HCT116 (cell line): Measurements from ENCODE around the gene TSPO. TPM values are rescaled to one million over a fixed set of nuclear protein-coding genes. Genes with fewer than 3 reads are reported as not detected.

Experiments used
- ATAC-seq: fragments of 200-7000 bp; cut with Tn5 transposase; 2 replicates; pipeline ENCODE4 v1.9.1; 2020; ENCODE audit warnings: mild to moderate bottlenecking, moderate library complexity
- BruUV-seq: library from RNA; stranded (reverse); fragments of 400-500 nt; replicated peaks from 2 replicates; lab custom pipeline; 2021; lab: Mats Ljungman, UMichigan
- CTCF ChIA-PET: fragments of 300-600 bp; sonication (Branson Sonifier 250); formaldehyde crosslinking; loops from one replicate; lab custom pipeline; 2021; ENCODE audit warnings: antibody characterized with exemption; lab: Charles Lee
- POLR2A ChIA-PET: fragments of 300-600, 350-600 bp; sonication (Branson Sonifier 250); formaldehyde crosslinking; loops from one replicate; lab custom pipeline; 2021; ENCODE audit warnings: antibody characterized with exemption; lab: Charles Lee
- RAD21 ChIA-PET, 2 experiments: fragments of 300-600 bp; sonication (Branson Sonifier 250); formaldehyde crosslinking; loops; one replicate each; lab custom pipeline; 2023; ENCODE audit warnings: low total read pairs in 2 of 2; ENCODE audit not compliant: uncharacterized antibody in 2 of 2, unreplicated experiment in 2 of 2, low non-redundant PET in 1 of 2; lab: Charles Lee
- DNase-seq: peaks from one replicate; pipeline ENCODE4 v3.0.0-alpha.2; 2010; ENCODE audit warnings: low read depth, low spot score
- H2AFZ ChIP-seq: fragments of 200-600 bp; shearing (Covaris generic), sonication (generic); 2 replicates; pipeline ENCODE4 v1.6.1; 2017; ENCODE audit warnings: low read depth, mixed run types, mixed read lengths, antibody characterized with exemption, low read length; ENCODE audit not compliant: poor library complexity, severe bottlenecking
- H3K27ac ChIP-seq: 2 replicates; pipeline ENCODE4 v1.5.1; 2012; ENCODE audit warnings: low read depth, low read length
- H3K27me3 ChIP-seq: fragments of 200-600 bp; sonication (generic); 2 replicates; pipeline ENCODE4 v1.6.1; 2016; ENCODE audit warnings: mixed run types, low read length, mixed read lengths; ENCODE audit not compliant: insufficient read depth
- H3K36me3 ChIP-seq, 2 experiments: fragments of 200-500 bp in 1 of 2; fragments of 200-600 bp in 1 of 2; sonication (Bioruptor generic) in 1 of 2; sonication (generic) in 1 of 2; 2 replicates each; pipeline versions ENCODE4 v1.5.1 to v1.6.1; 2014 to 2016; ENCODE audit warnings: low read length in 2 of 2, inconsistent platforms in 1 of 2, mixed read lengths in 1 of 2, mixed run types in 1 of 2; ENCODE audit not compliant: insufficient read depth in 2 of 2, control insufficient read depth in 1 of 2
- H3K4me1 ChIP-seq, 2 experiments: fragments of 200-600 bp in 1 of 2; sonication (generic) in 1 of 2; 2 replicates each; pipeline versions ENCODE4 v1.5.1 to v1.6.1; 2012 to 2017; ENCODE audit warnings: low read length in 2 of 2, inconsistent platforms in 1 of 2, mild to moderate bottlenecking in 1 of 2, mixed read lengths in 1 of 2, mixed run types in 1 of 2, moderate library complexity in 1 of 2; ENCODE audit not compliant: insufficient read depth in 2 of 2, control insufficient read depth in 1 of 2
- H3K4me2 ChIP-seq: fragments of 200-600 bp; sonication (generic); 2 replicates; pipeline ENCODE4 v1.6.1; 2017; ENCODE audit warnings: mixed run types, low read length, mixed read lengths
- H3K4me3 ChIP-seq, 2 experiments: fragments of 200-600 bp in 1 of 2; sonication (generic) in 1 of 2; replicated peaks in 1 of 2; 2 replicates each; pipeline ENCODE4 v1.5.1; 2011 to 2016; ENCODE audit warnings: low read length in 2 of 2, control low read depth in 1 of 2, low read depth in 1 of 2, mild to moderate bottlenecking in 1 of 2, mixed read lengths in 1 of 2, mixed run types in 1 of 2
- H3K79me2 ChIP-seq: fragments of 200-600 bp; sonication (generic); 2 replicates; pipeline ENCODE4 v1.6.1; 2017; ENCODE audit warnings: mild to moderate bottlenecking, mixed run types, low read length, moderate library complexity, mixed read lengths; ENCODE audit not compliant: insufficient read depth
- H3K9ac ChIP-seq: fragments of 200-600 bp; sonication (generic); 2 replicates; pipeline ENCODE4 v1.6.1; 2016; ENCODE audit warnings: low read length, mixed read lengths
- H3K9me2 ChIP-seq: fragments of 200-600 bp; sonication (generic), shearing (Covaris generic); 2 replicates; pipeline ENCODE4 v1.6.1; 2017; ENCODE audit warnings: mixed run types, mild to moderate bottlenecking, moderate library complexity; ENCODE audit not compliant: insufficient read depth
- H3K9me3 ChIP-seq, 2 experiments: fragments of 200-500 bp in 1 of 2; fragments of 200-600 bp in 1 of 2; sonication (Bioruptor generic) in 1 of 2; sonication (generic) in 1 of 2; 2 replicates each; pipeline ENCODE4 v1.6.1; 2014 to 2017; ENCODE audit warnings: low read length in 2 of 2, mixed read lengths in 2 of 2, inconsistent platforms in 1 of 2, low read depth in 1 of 2, mild to moderate bottlenecking in 1 of 2, mixed run types in 1 of 2, moderate library complexity in 1 of 2; ENCODE audit not compliant: control insufficient read depth in 1 of 2, insufficient read depth in 1 of 2
- H4K20me1 ChIP-seq: fragments of 200-600 bp; sonication (generic), shearing (Covaris generic); 2 replicates; pipeline ENCODE4 v1.6.1; 2017; ENCODE audit warnings: mixed run types, mild to moderate bottlenecking, moderate library complexity; ENCODE audit not compliant: insufficient read depth
- CBX3 ChIP-seq: IDR thresholded peaks from 2 replicates; pipeline ENCODE4 v1.6.1; 2012; ENCODE audit warnings: low read depth
- CEBPB ChIP-seq: IDR thresholded peaks from 2 replicates; pipeline ENCODE4 v1.6.1; 2012; ENCODE audit warnings: low read depth
- EGR1 ChIP-seq: IDR thresholded peaks from 2 replicates; pipeline ENCODE4 v1.6.1; 2012; ENCODE audit warnings: low read depth
- ELF1 ChIP-seq: IDR thresholded peaks from 2 replicates; pipeline ENCODE4 v1.6.1; 2012; ENCODE audit warnings: low read depth, borderline replicate concordance
- EZH2phosphoT487 ChIP-seq: fragments of 200-600 bp; IDR thresholded peaks from 2 replicates; pipeline ENCODE4 v1.6.1; 2018; ENCODE audit warnings: antibody characterized with exemption, borderline replicate concordance
- FOSL1 ChIP-seq: IDR thresholded peaks from 2 replicates; pipeline ENCODE4 v1.6.1; 2012; ENCODE audit warnings: low read depth
- JUND ChIP-seq: IDR thresholded peaks from 2 replicates; pipeline ENCODE4 v1.6.1; 2012
- POLR2A ChIP-seq: IDR thresholded peaks from 2 replicates; pipeline ENCODE4 v1.7.0; 2011; ENCODE audit warnings: borderline replicate concordance; ENCODE audit not compliant: insufficient read depth, insufficient read length; ENCODE audit errors: extremely low read depth
- RAD21 ChIP-seq: IDR thresholded peaks from 2 replicates; pipeline ENCODE4 v1.6.1; 2012; ENCODE audit warnings: low read depth, mild to moderate bottlenecking
- SIN3A ChIP-seq: IDR thresholded peaks from 2 replicates; pipeline ENCODE4 v1.6.1; 2012; ENCODE audit warnings: low read depth
- SP1 ChIP-seq: IDR thresholded peaks from 2 replicates; pipeline ENCODE4 v1.6.1; 2012; ENCODE audit warnings: low read depth
- TCF7L2 ChIP-seq: IDR thresholded peaks from 2 replicates; pipeline ENCODE4 v1.7.0; 2011; ENCODE audit warnings: borderline replicate concordance, inconsistent platforms; ENCODE audit not compliant: insufficient read depth, insufficient read length; ENCODE audit errors: extremely low read depth
- ZFX ChIP-seq: fragments of 450-650 bp; IDR thresholded peaks from 2 replicates; pipeline ENCODE4 v1.6.1; 2017
- ZNF274 ChIP-seq: fragments of 200-500 bp; sonication (Bioruptor generic); IDR thresholded peaks from 2 replicates; pipeline ENCODE4 v1.6.1; 2014; ENCODE audit warnings: mild to moderate bottlenecking, low read depth, low read length, inconsistent platforms
- intact Hi-C: fragments of 100-400 bp; cut with micrococcal nuclease; formaldehyde crosslinking; loops from 2 replicates; pipeline ENCODE4 v1.10.0; 2022
- total RNA-seq: library from RNA; stranded (reverse); gene quantifications from one replicate; pipeline ENCODE4 v1.2.1, GENCODE V29; 2021; ENCODE audit not compliant: unreplicated experiment
- TF ChIP-seq, protein P1 (sequence below): IDR thresholded peaks from 2 replicates; pipeline ENCODE4 v1.6.1; 2012
- TF ChIP-seq, protein P2 (sequence below): IDR thresholded peaks from 2 replicates; pipeline ENCODE4 v1.6.1; 2012; ENCODE audit warnings: low read depth
- TF ChIP-seq, protein P3 (sequence below): IDR thresholded peaks from 2 replicates; pipeline ENCODE4 v1.6.1; 2011; ENCODE audit warnings: mild to moderate bottlenecking, low read length, moderate library complexity; ENCODE audit not compliant: insufficient replicate concordance; ENCODE audit errors: extremely low read depth
- TF ChIP-seq, protein P4 (sequence below), 3 experiments: fragments of 200-600 bp in 1 of 3; sonication (generic) in 1 of 3; IDR thresholded peaks in 2 of 3; conservative IDR thresholded peaks in 1 of 3; 2 replicates each; pipeline ENCODE4 v1.5.1; 2012 to 2017; ENCODE audit warnings: low read depth in 2 of 3, low read length in 2 of 3, antibody characterized with exemption in 1 of 3, borderline replicate concordance in 1 of 3, control low read depth in 1 of 3, mild to moderate bottlenecking in 1 of 3, mixed read lengths in 1 of 3, mixed run types in 1 of 3, moderate library complexity in 1 of 3; ENCODE audit not compliant: insufficient read depth in 1 of 3

TSPO gene
- total RNA-seq, 1 experiment from 2014 or later, result 192 TPM

DNA sequence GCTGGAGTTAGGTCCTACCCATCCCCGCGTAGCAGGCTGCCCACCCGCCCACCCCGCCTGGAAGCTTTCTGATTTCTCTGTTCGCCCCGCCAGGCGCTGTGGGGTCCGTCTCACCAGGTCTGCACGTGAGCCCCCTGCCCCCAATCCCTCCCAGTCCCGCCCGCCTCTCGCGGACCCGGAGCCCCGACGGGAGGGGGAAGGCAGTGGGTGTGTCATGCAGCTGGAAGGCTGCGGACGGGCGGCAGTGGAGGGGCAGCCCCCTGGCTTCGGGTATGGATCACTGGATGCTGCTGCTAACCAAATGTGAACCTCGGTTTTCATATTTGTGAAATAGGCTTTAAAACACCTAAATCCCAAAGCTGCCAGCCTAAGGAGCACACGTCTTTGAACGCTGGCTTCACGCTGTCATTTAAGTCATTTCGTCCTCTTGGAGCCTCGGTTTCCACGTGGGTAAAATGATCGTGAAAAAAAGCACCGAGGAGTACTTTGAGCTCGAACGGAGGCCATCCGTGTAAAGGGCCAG is 41.4 kb upstream of the TSPO start:
- ATAC-seq (no peak), DNase-seq (no peak)
- intact Hi-C loops, result no loop called here
- no peaks in the 10 kb centered on the region for H3K36me3 ChIP-seq
- H3K9me2 ChIP-seq, result no peaks in the 10 kb centered on the region
- peaks cover 9 to 21% of the 10 kb centered on the region in 2 experiments for H3K4me1 ChIP-seq
- ChIA-PET CTCF (no interaction called here), POLR2A (interaction anchor here (0.7 to 5.4 kb wide), 4 partner anchors 13 to 835 kb away, joined by 3 to 28 read pairs (median 4); no protein-coding TSS in a partner anchor), RAD21 (interaction anchor here in 1 of 2 experiments (0.7 kb wide), 1 partner anchor 36 kb away, joined by 4 read pairs; no protein-coding TSS in a partner anchor)
- peak overlapping the region; percentile 76 for H3K9ac ChIP-seq
- peaks cover 24% of the 10 kb centered on the region; the same call in 1 of the 2 replicates for H3K79me2 ChIP-seq
- no peaks in the 10 kb centered on the region for H3K9me3 ChIP-seq
- H2AFZ ChIP-seq, result peak overlapping the region; percentile 77
- TF ChIP-seq POLR2A (no peak), SIN3A (no peak), EZH2phosphoT487 (no peak), CEBPB (no peak), ZFX (no peak), EGR1 (no peak), RAD21 (no peak), JUND (no peak), ZNF274 (no peak), FOSL1 (no peak), TCF7L2 (no peak), SP1 (no peak), CBX3 (no peak), ELF1 (no peak)
- TF ChIP-seq, protein P1, sequence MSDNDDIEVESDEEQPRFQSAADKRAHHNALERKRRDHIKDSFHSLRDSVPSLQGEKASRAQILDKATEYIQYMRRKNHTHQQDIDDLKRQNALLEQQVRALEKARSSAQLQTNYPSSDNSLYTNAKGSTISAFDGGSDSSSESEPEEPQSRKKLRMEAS, result no peak
- TF ChIP-seq, protein P2, sequence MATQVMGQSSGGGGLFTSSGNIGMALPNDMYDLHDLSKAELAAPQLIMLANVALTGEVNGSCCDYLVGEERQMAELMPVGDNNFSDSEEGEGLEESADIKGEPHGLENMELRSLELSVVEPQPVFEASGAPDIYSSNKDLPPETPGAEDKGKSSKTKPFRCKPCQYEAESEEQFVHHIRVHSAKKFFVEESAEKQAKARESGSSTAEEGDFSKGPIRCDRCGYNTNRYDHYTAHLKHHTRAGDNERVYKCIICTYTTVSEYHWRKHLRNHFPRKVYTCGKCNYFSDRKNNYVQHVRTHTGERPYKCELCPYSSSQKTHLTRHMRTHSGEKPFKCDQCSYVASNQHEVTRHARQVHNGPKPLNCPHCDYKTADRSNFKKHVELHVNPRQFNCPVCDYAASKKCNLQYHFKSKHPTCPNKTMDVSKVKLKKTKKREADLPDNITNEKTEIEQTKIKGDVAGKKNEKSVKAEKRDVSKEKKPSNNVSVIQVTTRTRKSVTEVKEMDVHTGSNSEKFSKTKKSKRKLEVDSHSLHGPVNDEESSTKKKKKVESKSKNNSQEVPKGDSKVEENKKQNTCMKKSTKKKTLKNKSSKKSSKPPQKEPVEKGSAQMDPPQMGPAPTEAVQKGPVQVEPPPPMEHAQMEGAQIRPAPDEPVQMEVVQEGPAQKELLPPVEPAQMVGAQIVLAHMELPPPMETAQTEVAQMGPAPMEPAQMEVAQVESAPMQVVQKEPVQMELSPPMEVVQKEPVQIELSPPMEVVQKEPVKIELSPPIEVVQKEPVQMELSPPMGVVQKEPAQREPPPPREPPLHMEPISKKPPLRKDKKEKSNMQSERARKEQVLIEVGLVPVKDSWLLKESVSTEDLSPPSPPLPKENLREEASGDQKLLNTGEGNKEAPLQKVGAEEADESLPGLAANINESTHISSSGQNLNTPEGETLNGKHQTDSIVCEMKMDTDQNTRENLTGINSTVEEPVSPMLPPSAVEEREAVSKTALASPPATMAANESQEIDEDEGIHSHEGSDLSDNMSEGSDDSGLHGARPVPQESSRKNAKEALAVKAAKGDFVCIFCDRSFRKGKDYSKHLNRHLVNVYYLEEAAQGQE, result no peak
- TF ChIP-seq, protein P3, sequence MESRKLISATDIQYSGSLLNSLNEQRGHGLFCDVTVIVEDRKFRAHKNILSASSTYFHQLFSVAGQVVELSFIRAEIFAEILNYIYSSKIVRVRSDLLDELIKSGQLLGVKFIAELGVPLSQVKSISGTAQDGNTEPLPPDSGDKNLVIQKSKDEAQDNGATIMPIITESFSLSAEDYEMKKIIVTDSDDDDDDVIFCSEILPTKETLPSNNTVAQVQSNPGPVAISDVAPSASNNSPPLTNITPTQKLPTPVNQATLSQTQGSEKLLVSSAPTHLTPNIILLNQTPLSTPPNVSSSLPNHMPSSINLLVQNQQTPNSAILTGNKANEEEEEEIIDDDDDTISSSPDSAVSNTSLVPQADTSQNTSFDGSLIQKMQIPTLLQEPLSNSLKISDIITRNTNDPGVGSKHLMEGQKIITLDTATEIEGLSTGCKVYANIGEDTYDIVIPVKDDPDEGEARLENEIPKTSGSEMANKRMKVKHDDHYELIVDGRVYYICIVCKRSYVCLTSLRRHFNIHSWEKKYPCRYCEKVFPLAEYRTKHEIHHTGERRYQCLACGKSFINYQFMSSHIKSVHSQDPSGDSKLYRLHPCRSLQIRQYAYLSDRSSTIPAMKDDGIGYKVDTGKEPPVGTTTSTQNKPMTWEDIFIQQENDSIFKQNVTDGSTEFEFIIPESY, result no peak
- TF ChIP-seq, protein P4, sequence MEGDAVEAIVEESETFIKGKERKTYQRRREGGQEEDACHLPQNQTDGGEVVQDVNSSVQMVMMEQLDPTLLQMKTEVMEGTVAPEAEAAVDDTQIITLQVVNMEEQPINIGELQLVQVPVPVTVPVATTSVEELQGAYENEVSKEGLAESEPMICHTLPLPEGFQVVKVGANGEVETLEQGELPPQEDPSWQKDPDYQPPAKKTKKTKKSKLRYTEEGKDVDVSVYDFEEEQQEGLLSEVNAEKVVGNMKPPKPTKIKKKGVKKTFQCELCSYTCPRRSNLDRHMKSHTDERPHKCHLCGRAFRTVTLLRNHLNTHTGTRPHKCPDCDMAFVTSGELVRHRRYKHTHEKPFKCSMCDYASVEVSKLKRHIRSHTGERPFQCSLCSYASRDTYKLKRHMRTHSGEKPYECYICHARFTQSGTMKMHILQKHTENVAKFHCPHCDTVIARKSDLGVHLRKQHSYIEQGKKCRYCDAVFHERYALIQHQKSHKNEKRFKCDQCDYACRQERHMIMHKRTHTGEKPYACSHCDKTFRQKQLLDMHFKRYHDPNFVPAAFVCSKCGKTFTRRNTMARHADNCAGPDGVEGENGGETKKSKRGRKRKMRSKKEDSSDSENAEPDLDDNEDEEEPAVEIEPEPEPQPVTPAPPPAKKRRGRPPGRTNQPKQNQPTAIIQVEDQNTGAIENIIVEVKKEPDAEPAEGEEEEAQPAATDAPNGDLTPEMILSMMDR (IDR thresholded peaks at IDR 0.05 in 2 of 3, conservative IDR thresholded peaks at IDR 0.05 in 1 of 3; ENCODE audit: borderline replicate concordance in 1 of 3, insufficient read depth in 1 of 3, low read depth in 2 of 3, low read length in 2 of 3), result no peak
- BruUV-seq, result no TSS peak
- peak overlapping the region; percentile 65 to 83 for H3K4me3 ChIP-seq
- no peaks in the 10 kb centered on the region for H4K20me1 ChIP-seq
- no peaks in the 10 kb centered on the region for H3K27me3 ChIP-seq
- H3K4me2 ChIP-seq, result peak overlapping the region; percentile 97
- no peak overlapping the region for H3K27ac ChIP-seq
